NCI-H1105 treated with DMSO at 0.1 percent for 48 hours (cell line): ENCODE data around the gene LONRF3.
A peak's percentile ranks its signal among the peaks of the same experiment; 100 is the strongest.
"Not testable (repeated sequence)": the region's sequence is repeated elsewhere in the genome, so short reads cannot be mapped to it uniquely, and the experiment has no call there.

Experiments
- DNase-seq: peaks from one replicate; lab custom pipeline; 2025; lab: John Stamatoyannopoulos, UW

LONRF3 gene

DNA sequence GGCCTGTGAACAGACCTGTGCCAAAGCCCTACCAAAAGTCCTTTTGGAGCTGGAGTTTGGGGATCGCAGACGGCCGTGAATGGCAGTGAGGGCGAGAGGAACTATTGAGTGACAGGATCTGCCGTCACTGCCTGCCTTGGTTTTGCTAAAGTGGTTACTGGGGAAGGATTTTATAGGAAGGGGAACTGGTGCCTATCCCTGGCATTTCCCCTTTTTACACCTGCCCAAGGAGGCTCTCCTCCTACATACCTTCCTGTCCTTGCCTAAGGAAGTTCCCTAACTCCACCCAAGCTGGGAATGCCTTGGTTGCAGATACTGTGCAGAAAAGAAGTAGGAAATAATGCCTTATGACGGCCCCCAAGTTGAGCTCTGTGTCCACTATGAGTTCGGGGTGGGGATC is 14.5 kb downstream of the LONRF3 start:
- DNase-seq: no peak

DNA sequence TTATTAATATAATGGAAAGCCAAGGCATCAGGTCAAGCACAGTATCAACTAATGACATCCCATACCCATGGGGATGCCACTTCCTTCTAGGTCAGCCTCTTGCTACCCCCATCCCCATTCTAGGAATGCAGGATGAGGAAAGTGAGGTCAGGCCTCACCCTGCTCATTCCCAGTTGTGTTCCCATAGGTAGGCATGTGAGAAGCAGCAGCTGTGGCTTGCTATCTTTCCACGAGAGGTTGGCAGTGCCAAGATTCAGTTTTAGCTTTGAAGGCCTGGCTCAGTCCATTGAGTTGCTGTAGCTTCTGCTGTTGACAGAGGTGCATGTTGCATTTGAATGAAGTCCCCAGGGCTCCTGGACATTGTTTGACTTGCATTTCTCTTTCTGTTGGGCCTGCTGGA is 15.5 kb downstream of the LONRF3 start:
- no peak for DNase-seq

DNA sequence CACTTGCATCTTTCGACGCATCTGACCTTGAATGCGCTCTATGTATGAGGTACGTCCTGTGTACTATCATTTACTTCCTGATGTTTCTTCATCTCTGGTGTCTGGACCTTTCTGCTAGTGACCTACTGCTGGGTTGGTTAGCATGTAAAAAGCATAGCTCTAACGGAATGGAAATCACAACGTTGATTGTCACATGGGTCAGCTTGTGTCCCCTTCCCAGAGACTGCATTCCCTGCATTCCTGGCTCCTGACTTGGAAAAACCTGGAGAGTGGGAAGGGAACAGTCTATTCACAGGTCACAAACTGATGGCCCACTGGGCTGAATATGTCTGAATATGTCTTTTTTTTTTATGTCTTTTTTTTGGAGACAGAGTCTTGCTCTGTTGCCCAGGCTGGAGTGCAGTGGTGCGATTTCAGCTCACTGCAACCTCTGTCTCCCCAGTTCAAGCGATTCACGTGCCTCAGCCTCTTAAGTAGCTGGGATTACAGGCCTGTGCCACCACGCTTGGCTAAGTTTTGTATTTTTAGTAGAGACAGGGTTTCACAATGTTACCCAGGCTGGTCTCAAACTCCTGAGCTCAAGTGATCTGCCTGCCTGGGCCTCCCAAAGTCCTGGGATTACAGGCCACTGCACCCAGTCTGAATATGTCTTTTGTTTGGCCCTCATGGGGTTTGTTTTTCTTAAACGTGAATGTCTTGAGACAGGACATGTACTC is 16.3 kb downstream of the LONRF3 start:
- DNase-seq: no peak

- DNase-seq: not testable (repeated sequence)
Measured at GRCh38 chrX:118992441-118993121, 18.2 kb downstream of the LONRF3 start.

DNA sequence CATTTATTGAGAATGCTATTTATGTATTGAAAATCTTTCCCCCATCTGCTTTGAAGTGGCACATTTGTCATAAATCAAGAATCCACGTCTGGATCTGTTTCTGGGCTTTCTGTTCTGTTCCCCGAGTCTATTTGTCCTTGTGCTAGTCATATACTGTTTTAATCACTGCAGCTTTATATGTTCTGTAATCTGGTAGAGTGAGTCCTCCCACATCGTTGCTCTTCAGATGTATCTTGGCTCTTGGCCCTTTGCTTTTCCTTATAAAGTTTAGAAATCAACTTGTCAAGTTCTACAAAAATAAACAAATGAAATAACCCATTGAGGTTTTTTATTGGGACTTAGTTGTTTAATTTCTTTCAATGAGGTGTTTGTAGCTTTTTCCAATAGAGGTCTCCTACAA is 29.0 kb downstream of the LONRF3 start:
- DNase-seq: no peak

DNA sequence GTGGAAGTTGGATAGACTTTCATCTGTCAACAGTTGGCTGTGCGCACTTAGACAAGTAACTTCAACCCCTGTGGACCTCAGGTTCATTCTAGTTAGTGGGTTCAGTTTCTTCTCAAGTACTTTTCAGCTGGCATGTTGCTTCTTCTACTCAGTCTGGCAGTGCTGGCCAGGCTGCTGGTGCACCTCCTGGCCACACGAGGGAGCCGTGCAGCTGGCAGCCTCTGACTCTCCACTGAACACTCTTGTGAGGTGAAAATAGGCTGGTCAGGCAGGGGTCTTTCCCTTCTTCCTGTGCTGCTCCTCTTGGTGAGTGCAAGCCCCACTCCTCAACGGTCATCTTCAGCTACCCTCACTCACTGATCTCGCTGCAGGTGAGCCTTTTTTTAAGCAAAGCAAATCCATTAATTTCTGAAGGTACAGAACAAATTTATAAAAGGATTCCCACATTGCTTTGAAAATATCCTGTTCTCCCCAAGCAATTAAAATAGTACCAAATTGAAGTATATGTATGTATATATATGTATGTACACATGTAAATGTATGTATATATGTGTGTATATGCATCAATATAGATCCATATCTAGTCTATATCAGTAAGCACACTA is 30.6 kb downstream of the LONRF3 start:
- peak; percentile 50 for DNase-seq

DNA sequence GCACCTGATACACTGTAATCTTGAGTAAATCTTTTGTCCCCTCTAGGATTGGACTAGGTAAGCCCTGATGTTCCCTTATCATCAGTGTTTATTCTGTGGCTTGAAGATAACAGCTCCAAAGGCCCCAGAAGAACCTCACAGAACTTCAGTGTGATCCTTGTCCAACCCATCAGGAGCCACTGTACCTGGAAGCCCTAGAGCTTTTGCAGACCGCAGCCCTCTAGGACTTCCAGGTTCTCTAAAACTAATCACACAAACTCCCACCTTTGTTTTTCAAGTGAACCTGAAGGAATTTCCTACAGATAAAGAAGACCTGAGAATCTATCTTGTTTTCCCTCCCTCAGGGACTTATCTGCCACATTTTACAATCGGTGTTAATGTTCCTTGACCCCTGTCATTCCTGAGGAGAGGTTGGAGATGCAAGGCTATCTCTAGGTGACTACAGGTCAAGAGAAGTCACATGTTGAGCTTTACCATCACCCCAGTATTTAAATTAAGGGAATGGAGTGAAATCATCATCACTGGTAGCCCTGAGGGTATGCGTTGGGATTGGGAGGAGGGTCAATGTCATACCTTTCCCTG is 32.9 kb downstream of the LONRF3 start:
- no peak for DNase-seq

GRCh38 chrX:119008110-119008744 is 33.8 kb downstream of the LONRF3 start:
- DNase-seq: peak; percentile 26

GRCh38 chrX:119009071-119009470 is 34.7 kb downstream of the LONRF3 start:
- DNase-seq: no peak

DNA sequence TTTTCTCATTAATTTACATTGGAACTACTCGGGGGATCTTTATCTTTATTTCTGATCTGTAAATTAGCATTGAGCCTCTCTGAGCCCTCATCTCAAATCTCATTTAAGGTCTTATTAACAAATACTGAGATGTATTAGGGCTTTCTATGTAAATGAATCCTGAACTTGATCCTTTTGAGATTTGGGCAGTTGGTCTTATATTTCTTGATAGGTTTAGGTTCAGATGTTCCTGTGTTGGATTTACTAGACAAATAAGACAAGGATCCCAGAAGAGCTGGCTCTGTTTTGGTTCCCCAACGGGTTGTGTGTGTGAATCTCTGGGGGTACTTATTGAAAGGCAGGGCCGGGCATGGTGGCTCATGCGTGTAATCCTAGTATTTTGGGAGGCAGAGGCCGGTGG is 36.1 kb downstream of the LONRF3 start:
- no peak for DNase-seq

- no peak for DNase-seq
Measured at GRCh38 chrX:119013164-119013563, 38.7 kb downstream of the LONRF3 start.

DNA sequence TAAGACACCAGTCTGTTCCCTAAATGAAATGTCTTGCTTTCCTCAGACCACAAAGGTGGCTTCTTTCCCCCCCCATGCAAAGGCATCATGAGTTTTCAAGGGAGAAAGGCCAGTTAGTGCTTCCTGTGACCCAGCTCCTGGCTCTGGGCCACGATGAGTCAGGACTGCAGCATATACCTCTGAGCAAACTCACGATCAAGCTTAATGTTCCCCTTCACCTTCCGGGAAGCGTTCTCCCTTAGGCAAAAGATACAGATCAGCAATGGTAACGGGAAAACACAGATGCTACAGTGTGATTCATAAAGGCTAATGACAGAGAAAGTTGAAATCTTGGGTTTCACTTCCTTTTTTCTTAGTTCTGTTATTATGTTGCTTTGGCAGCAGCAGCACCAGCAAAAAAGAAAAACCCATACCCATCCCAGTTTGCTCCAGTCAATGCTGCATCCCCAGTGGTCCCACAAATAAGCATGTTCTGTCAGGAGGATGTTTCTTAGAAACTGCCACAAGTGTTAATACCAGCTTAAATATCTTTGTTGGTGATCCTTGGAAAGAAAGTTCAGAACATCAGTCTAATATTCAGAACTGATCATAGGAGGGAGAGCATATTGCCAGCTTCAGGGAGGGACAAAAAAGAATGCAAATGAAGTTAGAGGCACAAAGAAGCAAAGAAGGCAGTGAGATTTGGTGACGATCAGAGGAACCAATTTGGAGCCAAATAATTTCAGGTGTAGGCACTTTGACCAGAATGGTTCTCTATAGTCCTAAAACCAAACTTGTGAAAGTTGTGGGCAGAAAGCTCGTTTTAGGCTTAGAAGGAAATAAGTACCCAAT is 41.2 kb downstream of the LONRF3 start:
- DNase-seq: no peak

- DNase-seq: no peak
Measured at GRCh38 chrX:119017077-119017476, 42.7 kb downstream of the LONRF3 start.

- no peak for DNase-seq
Measured at GRCh38 chrX:119025900-119026299, 51.5 kb downstream of the LONRF3 start.

DNA sequence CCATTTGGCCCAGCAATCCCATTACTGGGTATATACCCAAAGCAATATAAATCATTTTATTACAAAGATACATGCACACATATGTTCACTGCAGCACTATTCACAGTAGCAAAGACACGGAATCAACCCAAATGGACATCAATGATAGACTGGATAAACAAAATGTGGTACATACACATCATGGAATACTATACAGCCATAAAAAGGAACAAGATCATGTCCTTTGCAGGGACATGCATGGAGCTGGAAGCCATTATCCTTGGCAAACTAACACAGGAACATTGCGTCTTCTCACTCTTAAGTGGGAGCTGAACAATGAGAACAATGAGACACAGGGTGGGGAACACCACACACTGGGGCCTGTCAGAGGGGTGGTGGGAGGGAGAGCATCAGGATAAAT is 51.9 kb downstream of the LONRF3 start:
- DNase-seq: not testable (repeated sequence)

GRCh38 chrX:119027960-119028732 is 53.7 kb downstream of the LONRF3 start:
- DNase-seq: not testable (repeated sequence)

GRCh38 chrX:119028733-119029330 is 54.4 kb downstream of the LONRF3 start:
- DNase-seq: no peak

DNA sequence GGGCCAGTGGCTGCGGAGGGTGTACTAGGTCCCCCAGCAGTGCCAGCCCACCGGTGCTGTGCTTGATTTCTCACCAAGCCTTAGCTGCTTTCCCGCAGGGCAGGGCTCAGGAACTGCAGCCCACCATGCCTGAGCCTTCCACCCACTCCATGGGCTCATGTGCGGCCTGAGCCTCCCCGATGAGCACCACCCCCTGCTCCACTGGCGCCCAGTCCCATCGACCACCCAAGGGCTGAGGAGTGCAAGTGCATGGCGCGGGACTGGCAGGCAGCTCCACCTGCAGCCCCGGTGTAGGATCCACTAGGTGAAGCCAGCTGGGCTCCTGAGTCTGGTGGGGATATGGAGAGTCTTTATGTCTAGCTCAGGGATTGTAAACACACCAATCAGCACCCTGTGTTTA is 55.2 kb downstream of the LONRF3 start:
- not testable (repeated sequence) for DNase-seq

GRCh38 chrX:119030990-119031389 is 56.6 kb downstream of the LONRF3 start:
- DNase-seq: no peak
